ENCODE measurements around the gene C1orf198.

Gene C1orf198, protein sequence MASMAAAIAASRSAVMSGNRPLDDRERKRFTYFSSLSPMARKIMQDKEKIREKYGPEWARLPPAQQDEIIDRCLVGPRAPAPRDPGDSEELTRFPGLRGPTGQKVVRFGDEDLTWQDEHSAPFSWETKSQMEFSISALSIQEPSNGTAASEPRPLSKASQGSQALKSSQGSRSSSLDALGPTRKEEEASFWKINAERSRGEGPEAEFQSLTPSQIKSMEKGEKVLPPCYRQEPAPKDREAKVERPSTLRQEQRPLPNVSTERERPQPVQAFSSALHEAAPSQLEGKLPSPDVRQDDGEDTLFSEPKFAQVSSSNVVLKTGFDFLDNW

DNA sequence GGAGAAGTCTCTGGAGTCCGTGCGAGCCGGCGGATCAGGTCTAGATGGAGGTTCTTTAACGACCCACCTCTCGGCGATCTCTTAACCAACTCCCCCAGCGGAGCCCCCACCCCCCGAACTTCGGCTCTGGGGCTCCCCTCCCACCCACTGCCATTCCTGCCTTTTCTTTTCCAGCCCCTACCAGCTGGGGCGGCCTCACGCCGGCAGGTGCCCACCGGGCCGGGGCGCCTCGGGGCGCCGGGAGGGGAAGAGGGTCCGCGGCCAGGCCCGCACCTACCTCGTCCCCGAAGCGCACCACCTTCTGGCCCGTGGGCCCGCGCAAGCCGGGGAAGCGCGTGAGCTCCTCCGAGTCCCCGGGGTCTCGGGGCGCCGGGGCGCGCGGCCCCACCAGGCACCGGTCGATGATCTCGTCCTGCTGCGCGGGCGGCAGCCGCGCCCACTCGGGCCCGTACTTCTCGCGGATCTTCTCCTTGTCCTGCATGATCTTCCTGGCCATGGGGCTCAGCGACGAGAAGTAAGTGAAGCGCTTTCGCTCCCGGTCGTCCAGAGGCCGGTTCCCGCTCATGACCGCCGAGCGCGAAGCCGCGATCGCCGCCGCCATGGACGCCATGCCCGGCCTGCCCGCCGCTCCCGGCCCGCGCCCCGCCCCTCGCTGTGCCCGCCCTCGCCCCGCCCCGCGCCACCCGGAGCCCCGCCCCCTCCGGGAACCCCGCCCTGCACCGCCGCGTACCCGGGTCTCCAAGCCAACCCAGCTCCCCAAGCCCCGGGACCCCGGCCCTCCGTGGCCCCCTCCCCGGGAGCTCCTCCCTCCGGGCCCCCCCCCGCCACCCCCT, at the start of gene C1orf198:
TSS of gene C1orf198 (minus strand) at position 619 of the 833 bp plus-strand sequence. CDS start at position 610, 9 bp downstream.
- TF ChIP-seq, protein P1, sequence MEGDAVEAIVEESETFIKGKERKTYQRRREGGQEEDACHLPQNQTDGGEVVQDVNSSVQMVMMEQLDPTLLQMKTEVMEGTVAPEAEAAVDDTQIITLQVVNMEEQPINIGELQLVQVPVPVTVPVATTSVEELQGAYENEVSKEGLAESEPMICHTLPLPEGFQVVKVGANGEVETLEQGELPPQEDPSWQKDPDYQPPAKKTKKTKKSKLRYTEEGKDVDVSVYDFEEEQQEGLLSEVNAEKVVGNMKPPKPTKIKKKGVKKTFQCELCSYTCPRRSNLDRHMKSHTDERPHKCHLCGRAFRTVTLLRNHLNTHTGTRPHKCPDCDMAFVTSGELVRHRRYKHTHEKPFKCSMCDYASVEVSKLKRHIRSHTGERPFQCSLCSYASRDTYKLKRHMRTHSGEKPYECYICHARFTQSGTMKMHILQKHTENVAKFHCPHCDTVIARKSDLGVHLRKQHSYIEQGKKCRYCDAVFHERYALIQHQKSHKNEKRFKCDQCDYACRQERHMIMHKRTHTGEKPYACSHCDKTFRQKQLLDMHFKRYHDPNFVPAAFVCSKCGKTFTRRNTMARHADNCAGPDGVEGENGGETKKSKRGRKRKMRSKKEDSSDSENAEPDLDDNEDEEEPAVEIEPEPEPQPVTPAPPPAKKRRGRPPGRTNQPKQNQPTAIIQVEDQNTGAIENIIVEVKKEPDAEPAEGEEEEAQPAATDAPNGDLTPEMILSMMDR (IDR thresholded peaks at IDR 0.05; ENCODE audit: borderline replicate concordance, insufficient read depth, low read depth, low read length) = no peak
- peak within 1 kb of the TSS; percentile 67 for H3K4me3 ChIP-seq (ENCODE audit: low read depth, low read length)

DNA sequence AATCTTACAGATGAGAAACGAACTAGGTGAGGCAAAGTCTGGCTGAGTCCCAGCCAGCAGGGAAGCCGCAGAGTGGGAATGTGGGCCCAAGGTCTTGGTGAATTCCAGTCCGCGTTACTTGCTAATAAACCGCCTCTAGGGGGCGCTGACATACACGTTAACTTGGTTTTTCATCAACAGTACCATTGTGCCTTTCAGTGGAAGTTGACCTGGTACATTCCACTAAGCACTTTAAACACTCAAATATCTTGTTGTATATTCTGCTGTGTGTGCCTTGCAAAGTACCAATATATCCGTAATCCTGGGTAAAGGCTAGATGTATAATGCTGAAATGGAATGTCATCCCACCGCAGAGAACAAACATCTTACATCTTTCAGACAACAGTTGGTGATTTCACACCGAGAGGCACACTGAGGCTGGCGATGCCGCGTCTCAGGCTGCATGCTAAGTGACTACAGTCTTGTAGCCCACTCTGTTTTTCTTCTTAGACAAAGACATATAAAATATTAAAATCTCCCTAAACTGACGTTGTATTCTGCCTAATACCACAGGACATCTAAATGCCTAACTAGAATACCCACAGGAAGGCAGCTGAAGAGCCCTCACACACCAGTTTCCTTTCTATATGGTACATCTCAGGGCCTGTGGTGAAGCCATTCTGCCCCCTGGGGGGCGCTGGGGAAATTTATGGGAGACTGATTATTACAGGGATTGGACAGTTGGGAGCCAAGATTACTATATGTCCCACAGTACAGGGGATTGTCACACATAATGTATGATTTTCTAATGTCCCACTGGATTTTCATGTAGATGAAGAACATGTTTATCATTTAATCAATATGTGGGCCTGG, 49.2 kb upstream of the C1orf198 start:
- TF ChIP-seq, protein P1 (IDR thresholded peaks at IDR 0.05; ENCODE audit: borderline replicate concordance, insufficient read depth, low read depth, low read length) = peak; percentile 64
- no peak overlapping the region for H3K4me3 ChIP-seq (ENCODE audit: low read depth, low read length)

DNA sequence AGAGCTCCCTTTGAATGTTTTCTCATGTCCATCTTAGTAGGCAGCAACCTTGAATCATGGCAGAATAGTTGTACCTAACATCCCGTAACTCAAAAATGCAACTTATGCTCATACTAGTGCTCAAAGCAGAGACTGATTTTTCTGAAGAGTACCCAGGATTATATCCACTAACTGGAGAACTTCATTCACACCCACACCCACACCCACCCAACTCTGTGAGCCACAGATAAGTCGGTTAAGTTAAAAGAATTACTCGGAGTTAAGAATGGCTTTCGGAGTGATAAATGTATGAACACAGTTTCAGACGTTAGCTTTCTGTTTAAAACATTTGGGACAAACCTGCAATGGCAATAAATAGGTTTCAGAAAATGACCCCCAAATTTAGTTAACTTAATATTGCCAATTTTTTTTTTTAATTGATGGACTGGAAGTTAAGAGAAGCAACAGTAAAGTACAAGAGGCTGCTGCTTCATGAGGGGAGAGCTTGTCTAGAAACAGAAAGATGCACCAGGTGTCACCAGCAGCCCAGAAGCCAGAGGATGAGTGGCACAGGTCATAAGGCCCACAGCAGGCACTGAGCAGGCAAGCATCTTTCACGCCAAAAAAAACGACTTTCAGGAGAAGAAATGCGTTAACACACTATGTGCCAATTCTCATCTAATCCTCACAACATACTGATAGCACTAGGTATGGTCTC, 48.4 kb upstream of the C1orf198 start:
- H3K4me3 ChIP-seq (ENCODE audit: low read depth, low read length) = no peak overlapping the region
- TF ChIP-seq, protein P1 (IDR thresholded peaks at IDR 0.05; ENCODE audit: borderline replicate concordance, insufficient read depth, low read depth, low read length) = no peak

DNA sequence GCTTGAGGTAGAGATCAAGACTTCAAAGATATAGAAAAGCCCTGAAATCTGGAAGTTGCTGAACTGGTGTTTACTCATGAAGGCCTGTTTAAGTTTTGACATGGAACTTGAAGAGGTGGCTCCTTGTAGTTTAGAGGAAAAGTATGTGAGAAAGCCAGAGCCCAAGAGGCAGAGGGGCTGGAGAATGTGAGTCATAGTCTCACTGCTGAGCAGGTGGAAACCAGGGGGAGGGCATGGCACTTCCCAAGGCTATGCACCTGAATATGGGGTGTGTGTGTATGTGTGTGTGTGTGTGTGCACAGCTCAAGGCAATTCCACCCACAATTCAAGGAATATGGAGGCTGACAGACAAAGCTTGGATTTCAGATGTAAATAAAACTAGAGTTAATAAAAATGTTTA, 46.8 kb upstream of the C1orf198 start:
- no peak overlapping the region for H3K4me3 ChIP-seq (ENCODE audit: low read depth, low read length)
- TF ChIP-seq, protein P1 (IDR thresholded peaks at IDR 0.05; ENCODE audit: borderline replicate concordance, insufficient read depth, low read depth, low read length) = no peak

DNA sequence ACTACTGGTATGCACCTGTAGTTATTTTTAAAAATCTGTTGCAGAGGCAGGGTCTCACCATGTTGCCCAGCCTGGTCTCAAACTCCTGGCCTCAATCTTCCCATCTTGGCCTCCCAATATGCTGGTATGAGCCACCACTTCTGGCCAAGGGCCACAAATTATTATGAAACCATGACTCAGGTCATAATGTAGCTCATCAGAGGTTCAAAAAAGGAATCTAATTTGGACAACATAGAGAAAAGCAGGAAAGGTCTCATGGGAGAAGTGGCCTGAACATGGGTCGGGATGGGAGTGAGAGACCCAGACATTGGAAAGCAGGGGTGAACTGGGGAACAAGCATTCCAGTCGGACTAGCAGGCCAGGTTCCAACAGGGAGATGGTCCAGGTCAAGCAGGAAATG, 45.2 kb upstream of the C1orf198 start:
- TF ChIP-seq, protein P1 (IDR thresholded peaks at IDR 0.05; ENCODE audit: borderline replicate concordance, insufficient read depth, low read depth, low read length) = no peak
- no peak overlapping the region for H3K4me3 ChIP-seq (ENCODE audit: low read depth, low read length)

DNA sequence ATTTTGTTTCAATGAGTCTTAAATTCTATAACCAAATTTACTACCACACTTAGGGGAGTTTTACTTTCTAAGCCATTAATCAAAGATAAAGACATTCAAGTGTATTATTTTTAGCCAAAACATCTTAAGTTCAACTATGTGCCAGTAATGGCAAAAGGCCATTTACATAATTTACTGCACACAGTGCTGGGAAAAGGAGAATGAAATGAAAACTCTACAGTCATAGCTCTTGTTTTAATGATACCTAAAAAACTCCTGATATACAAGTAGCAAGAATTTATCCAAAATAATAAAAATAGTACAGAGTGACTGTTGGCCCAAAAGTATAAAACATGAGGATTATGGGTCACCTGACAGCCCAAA, 42.4 kb upstream of the C1orf198 start:
- TF ChIP-seq, protein P1 (IDR thresholded peaks at IDR 0.05; ENCODE audit: borderline replicate concordance, insufficient read depth, low read depth, low read length) = no peak
- no peak overlapping the region for H3K4me3 ChIP-seq (ENCODE audit: low read depth, low read length)
